GM19452 (cell line): ENCODE data around the gene TIMP2.
"Not testable (repeated sequence)": the region's sequence is repeated elsewhere in the genome, so short reads cannot be mapped to it uniquely, and the experiment has no call there.

Source experiments
- ATAC-seq: cut with Tn5 transposase; IDR thresholded peaks from one replicate; pipeline ENCODE4 v1.9.1; 2021; ENCODE audit not compliant: unreplicated experiment

Gene TIMP2

DNA sequence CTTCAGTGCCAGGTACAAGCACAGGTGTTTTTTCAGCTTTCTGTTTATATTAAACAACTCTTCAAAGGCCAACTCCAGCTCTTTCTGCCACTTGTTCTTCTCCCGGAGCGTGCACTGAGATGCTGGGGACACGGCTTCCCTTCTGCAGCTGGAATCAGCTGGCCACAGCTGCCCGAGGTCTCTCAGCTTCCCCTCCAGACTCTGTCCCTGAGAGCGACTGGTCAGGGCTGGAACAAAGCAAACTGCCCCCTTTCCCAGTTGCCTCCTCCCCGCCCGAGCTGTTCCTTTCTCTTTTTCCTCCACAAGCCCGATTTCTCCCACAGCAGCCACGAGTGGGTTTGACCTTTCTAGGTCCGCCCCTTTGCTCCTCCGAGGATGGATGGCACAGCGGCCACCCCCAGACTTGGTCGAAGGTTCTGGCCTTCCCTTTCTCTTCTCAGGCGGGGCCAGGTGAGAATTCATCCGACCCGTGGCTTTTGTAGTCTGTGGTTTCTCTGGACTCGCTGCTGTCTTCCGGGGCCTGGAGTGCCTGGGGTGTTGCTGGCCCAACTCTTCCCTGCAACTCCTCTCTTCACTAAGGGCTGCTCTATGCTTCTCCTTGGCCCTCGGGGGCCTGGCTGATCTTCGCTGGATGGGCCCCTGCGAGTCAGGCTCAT, 33.7 kb downstream of the TIMP2 start:
- ATAC-seq: no peak

DNA sequence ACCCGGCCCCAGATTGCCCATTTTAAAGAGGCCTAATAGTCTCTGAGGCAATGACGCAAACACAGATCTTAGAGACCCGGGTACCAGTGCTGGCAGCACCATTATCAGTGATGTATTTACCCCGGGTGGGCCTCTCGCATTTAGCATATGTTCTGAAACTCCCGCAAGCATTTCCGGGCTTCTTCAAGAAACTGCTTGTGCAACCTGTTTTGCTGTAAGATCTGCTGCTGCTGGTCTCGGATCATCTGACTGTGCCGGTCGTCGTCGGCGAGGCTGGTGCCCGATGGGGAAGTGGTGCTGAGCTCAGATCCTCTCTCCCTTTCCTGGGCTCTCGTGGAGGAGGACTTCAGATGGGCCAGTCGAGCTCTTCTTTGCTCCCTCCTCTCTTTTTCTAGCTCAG, 34.7 kb downstream of the TIMP2 start:
- no peak for ATAC-seq

GRCh38 chr17:78890096-78890495, 35.1 kb downstream of the TIMP2 start:
- ATAC-seq: not testable (repeated sequence)

GRCh38 chr17:78889531-78889930, 35.7 kb downstream of the TIMP2 start:
- ATAC-seq: no peak

- ATAC-seq: no peak
Measured at GRCh38 chr17:78888941-78889518, 36.2 kb downstream of the TIMP2 start.

- ATAC-seq: no peak
Measured at GRCh38 chr17:78886954-78887353, 38.2 kb downstream of the TIMP2 start.

DNA sequence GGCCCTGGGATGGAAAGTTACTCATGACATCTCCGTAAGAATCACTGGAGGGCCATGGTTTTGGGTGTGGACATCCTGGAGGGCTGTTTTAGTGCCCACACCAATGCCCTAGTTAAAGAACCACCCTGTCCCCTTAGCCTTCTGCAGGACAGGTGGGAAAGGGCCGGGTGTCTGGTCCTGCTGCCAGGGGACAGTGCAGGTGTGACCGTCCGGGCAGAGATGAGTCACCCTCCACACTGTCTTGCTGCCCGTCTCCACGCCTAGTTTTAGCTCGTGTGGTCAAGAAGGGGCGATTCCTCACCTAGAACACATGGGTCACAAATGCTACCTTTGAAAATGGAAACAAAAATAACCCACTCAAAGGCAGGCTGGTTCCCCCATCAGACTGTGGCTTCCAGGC, 39.2 kb downstream of the TIMP2 start:
- no peak for ATAC-seq

GRCh38 chr17:78884876-78885667, 40.1 kb downstream of the TIMP2 start:
- ATAC-seq: no peak

DNA sequence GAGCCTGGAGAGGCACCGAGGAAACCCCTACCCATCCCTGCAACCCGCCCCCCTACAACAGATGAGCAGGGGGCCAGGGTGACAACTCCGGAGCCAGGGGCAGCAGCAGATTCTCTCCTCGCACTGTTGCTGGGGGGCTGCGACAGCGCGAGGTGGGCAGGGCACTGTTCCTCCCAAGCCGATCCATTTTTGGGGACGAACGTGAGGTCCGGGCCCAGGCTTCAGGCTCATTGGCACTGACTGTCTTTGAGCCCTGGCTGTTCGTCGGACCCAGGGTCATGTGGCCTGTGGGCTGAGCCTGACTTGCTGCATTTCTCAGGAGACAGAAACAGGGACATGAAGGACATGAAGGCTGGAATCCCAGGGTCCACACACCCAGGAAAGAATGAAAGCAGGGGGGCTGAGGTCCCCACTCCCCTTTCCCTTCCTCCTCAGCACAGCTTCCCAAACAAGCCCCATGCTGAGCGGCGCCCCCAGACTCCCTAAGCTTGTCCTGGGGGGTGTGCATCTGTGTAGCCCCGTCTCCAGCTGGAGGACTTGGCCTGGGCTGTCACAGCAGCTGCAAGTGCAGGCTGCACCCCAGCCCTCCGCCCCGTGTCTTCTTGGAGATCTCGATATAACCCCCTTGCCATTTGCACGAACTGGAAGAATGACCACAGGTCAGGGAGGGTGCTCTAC, 40.9 kb downstream of the TIMP2 start:
- no peak for ATAC-seq

DNA sequence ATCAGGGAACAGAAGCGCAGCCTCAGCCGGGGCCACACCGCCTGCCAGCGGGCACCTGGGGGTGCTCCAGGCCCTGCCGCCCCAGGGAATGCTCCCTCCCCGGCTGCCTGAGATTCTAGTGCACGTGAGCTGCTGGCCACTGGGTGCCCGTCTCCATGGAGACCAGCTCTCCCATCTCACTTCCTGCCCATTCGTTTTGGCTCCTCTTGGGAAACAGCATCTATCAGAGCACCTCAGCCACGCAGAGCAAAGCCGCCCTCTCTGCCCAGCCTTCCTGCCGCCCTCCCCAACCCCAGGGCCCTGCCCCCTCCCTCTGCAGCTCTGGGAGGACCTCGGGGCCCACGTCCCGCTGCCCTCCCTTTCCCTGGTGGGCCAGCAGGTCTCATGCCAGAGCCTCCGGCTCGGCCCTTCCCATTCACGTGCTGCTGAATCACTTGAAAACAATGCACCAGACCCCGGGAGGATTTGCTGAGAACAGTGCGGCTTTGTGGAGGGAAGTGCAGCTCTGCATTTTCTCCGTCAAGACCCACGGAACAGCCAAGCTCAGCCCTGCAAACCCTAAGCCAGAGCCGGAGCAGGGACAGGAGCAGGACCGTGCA, 41.6 kb downstream of the TIMP2 start:
- ATAC-seq: no peak

DNA sequence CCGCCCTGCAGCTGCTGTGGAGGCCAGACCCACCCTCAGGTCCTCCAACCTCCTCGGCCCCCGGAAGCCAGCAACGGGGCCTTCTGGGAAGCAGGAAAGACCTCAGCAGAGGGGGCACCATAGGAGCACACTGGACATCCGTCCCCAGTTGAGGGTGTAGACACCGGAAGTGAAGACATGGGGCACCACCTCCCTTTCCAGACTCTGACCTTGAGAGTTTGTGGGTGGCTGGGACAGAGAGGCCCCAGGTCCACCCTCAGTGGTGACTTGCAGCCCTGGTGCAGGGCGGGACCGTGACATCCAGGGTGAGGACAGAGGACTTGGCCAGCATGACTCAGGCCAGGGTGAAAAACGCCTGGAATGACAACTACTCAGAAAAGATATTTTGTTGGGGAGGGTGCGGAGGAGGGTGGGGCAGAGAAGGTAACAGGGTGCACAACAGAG, 42.1 kb downstream of the TIMP2 start:
- no peak for ATAC-seq

DNA sequence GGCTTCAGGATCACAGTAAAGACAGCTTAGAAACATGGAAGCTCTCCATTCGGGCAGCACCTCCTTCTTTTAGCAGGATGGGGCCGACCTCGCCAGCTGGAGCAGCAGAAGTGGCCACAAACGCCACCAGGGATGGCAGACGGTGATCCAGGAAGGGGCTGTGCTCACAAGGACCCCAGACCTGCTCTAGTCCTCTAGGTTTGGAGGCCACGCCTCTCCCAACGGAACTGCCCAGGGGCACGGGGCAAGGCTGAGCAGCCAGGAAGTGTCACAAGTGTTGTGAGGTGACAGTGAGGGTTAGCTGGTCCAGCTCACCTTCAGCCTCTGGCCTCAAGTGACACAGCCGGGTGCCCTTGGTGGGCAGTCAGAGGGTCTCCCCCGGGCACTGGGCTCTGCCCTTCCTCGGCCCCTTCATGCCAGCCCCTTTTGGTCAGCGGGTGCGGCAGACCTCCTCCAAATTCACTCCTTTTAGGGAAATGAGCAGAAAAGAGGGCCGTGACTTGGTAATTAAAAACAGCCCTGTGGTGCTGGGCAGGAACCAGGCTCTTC, 42.6 kb downstream of the TIMP2 start:
- no peak for ATAC-seq

DNA sequence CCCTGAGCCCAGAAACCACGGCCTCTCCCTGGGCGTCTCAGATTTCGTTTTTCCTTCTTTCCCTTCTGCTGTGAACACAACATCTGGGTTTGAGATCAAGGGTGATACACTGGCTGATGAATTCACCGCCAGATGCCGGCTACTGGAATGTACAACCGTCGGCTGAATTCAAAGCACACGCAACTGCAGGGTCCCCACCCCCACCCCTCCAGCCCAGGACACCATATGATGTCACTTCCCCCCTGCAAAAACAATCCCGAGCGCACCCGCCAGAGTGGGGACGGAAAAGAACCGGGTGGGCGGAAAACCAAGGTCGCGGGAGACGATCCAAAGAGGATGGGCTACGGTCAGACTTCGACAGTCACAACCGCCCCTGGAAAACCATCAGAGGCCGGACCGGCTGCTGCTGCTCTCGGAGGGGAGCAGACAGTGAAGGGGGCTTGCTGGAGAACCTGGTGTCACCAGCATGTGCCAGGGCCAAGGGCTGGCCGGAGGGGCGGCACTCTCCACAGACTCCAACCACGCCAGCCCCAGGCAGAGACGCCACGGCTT, 45.5 kb downstream of the TIMP2 start:
- ATAC-seq: no peak

GRCh38 chr17:78878871-78879527, 46.2 kb downstream of the TIMP2 start:
- no peak for ATAC-seq

DNA sequence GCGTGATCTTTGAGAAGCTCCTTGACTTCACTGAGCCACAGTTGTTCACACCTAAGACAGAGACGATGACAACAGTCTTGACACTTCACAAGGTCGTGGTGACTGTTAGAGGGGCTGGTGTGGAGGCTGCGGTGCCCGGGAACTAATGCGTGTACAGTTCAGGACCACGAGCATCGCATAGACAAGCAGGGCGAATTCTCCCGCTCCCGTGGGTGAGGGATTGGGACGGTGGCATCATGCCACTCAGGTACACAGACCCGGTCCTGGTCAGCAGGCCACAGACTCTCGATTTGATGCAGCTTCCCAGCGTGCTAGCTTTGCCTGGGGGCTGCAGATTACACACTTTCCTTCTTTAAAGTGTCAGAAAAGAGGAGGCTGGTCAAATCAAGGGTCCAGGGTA, 46.9 kb downstream of the TIMP2 start:
- ATAC-seq: no peak

- ATAC-seq: not testable (repeated sequence)
Measured at GRCh38 chr17:78876954-78877517, 48.2 kb downstream of the TIMP2 start.

DNA sequence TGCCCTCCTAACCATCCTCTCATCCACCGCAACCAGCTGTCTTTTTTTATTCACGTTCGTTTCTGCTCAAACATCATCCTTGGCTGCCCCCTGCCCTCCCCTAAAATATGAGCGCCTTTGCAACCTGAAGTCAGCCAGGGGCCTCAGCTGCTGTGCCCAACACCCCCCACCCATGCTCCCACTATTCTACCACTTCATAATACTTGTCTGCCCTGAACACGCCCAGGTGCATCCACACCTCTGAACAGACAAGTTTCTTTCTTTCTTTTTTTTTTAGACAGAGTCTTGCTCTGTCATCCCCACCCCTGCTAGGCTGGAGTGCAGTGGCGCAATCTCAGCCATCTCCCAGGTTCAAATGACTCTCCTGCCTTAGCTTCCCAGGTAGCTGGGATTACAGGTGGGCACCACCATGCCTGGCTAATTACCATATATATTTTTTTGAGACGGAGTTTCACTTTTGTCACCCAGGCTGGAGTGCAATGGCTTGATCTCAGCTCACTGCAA, 49.0 kb downstream of the TIMP2 start:
- no peak for ATAC-seq

DNA sequence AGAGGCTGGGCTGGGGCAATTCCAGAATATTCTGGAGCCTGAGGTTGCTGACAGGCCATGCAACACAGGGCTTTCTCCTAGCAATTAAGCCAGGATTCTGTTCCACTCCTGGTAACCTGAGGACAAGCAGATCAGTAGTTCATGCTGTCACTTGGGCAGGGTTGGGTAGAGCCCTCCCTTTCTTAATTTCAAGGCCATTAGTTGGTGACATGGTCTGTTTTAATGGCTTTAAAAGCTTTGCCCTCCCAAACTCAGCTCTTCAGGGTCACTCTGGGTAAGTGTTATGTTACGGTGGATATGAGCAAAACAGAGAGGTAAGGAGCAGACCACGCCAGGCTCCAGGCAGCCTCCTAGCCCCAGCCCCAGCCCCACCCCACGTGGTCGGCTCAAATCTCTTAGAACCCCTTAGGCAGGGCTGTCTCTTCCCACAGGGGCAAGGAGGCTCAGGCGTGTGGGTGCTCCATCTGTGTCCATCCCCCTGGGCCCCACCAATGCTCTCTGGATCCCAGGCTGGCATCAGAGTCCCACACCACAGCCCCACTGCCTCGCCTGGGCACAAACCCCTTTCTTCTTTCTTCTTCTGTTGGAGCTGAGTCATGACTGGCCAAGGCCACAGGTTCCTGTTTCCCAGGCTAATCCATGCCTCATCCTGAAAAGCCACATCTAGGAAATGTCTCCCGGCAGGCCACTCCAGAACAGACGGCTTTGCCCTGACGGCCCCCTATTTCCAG, 49.7 kb downstream of the TIMP2 start:
- no peak for ATAC-seq
